Activated T-cell treated with anti-CD3 and anti-CD28 coated beads, Interleukin-2, amount 50 U/mL, for 24 hours (primary cell): Measurements from ENCODE around the gene STK32A.
"Not testable (repeated sequence)": the region's sequence is repeated elsewhere in the genome, so short reads cannot be mapped to it uniquely, and the experiment has no call there.

Experiments
- DNase-seq: peaks from one replicate; pipeline ENCODE4 v3.0.0-alpha.2; 2020
- H3K27ac Mint-ChIP-seq: 2 replicates; pipeline ENCODE4 v1.8.0; 2020; ENCODE audit warnings: mild to moderate bottlenecking, mixed read lengths
- H3K27me3 Mint-ChIP-seq: 2 replicates; pipeline ENCODE4 v1.8.0; 2020; ENCODE audit warnings: mixed read lengths
- H3K36me3 Mint-ChIP-seq: 2 replicates; pipeline ENCODE4 v1.8.0; 2020; ENCODE audit warnings: low read depth, mixed read lengths
- H3K4me1 Mint-ChIP-seq: 2 replicates; pipeline ENCODE4 v1.8.0; 2020; ENCODE audit warnings: low read depth, mixed read lengths
- H3K4me3 Mint-ChIP-seq: 2 replicates; pipeline ENCODE4 v1.8.0; 2020; ENCODE audit warnings: mild to moderate bottlenecking, moderate library complexity, mixed read lengths
- H3K9me3 Mint-ChIP-seq: 2 replicates; pipeline ENCODE4 v1.8.0; 2020; ENCODE audit warnings: mixed read lengths

STK32A gene

GRCh38 chr5:147346006-147346561, 111.3 kb downstream of the STK32A start:
- DNase-seq = no peak
- no peak overlapping the region for H3K4me3 Mint-ChIP-seq
- H3K27ac Mint-ChIP-seq = no peak overlapping the region
- H3K9me3 Mint-ChIP-seq = no peaks in the 10 kb centered on the region
- no peaks in the 10 kb centered on the region for H3K4me1 Mint-ChIP-seq
- no peaks in the 10 kb centered on the region for H3K27me3 Mint-ChIP-seq
- no peaks in the 10 kb centered on the region for H3K36me3 Mint-ChIP-seq

- no peak for DNase-seq
- H3K4me1 Mint-ChIP-seq = no peaks in the 10 kb centered on the region
- no peak overlapping the region for H3K4me3 Mint-ChIP-seq
- H3K36me3 Mint-ChIP-seq = no peaks in the 10 kb centered on the region
- H3K27ac Mint-ChIP-seq = no peak overlapping the region
- H3K9me3 Mint-ChIP-seq = no peaks in the 10 kb centered on the region
- H3K27me3 Mint-ChIP-seq = peaks cover 2% of the 10 kb centered on the region
These were observed 113.2 kb downstream of the STK32A start for GRCh38 chr5:147348046-147348445.

- H3K36me3 Mint-ChIP-seq = no peaks in the 10 kb centered on the region
- H3K9me3 Mint-ChIP-seq = no peaks in the 10 kb centered on the region
- H3K27ac Mint-ChIP-seq = no peak overlapping the region
- H3K4me1 Mint-ChIP-seq = no peaks in the 10 kb centered on the region
- peaks cover 2% of the 10 kb centered on the region for H3K27me3 Mint-ChIP-seq
- no peak for DNase-seq
- no peak overlapping the region for H3K4me3 Mint-ChIP-seq
These were observed 113.6 kb downstream of the STK32A start for GRCh38 chr5:147348451-147348850.

GRCh38 chr5:147349241-147349640, 114.4 kb downstream of the STK32A start:
- H3K27me3 Mint-ChIP-seq = peaks cover 2% of the 10 kb centered on the region
- H3K4me3 Mint-ChIP-seq = no peak overlapping the region
- H3K36me3 Mint-ChIP-seq = no peaks in the 10 kb centered on the region
- no peaks in the 10 kb centered on the region for H3K4me1 Mint-ChIP-seq
- no peak overlapping the region for H3K27ac Mint-ChIP-seq
- H3K9me3 Mint-ChIP-seq = no peaks in the 10 kb centered on the region
- DNase-seq = no peak

- H3K4me3 Mint-ChIP-seq = no peak overlapping the region
- no peak overlapping the region for H3K27ac Mint-ChIP-seq
- no peaks in the 10 kb centered on the region for H3K4me1 Mint-ChIP-seq
- no peaks in the 10 kb centered on the region for H3K27me3 Mint-ChIP-seq
- no peak for DNase-seq
- H3K9me3 Mint-ChIP-seq = peaks cover under 1% of the 10 kb centered on the region
- no peaks in the 10 kb centered on the region for H3K36me3 Mint-ChIP-seq
These were observed 124.3 kb downstream of the STK32A start for GRCh38 chr5:147359101-147359500.

- Mint-ChIP-seq H3K4me3 (no peak overlapping the region), H3K27ac (no peak overlapping the region), H3K27me3 (no peaks in the 10 kb centered on the region), H3K4me1 (no peaks in the 10 kb centered on the region), H3K36me3 (no peaks in the 10 kb centered on the region), H3K9me3 (peaks cover 2% of the 10 kb centered on the region)
- DNase-seq = no peak
These were observed 124.8 kb downstream of the STK32A start for GRCh38 chr5:147359581-147359980.

- Mint-ChIP-seq H3K4me3 (no peak overlapping the region), H3K36me3 (no peaks in the 10 kb centered on the region), H3K9me3 (peaks cover 2% of the 10 kb centered on the region), H3K27me3 (no peaks in the 10 kb centered on the region), H3K27ac (no peak overlapping the region), H3K4me1 (no peaks in the 10 kb centered on the region)
- no peak for DNase-seq
These were observed 126.0 kb downstream of the STK32A start for GRCh38 chr5:147360816-147361215.

- Mint-ChIP-seq H3K27me3 (no peaks in the 10 kb centered on the region), H3K36me3 (no peaks in the 10 kb centered on the region), H3K27ac (no peak overlapping the region), H3K9me3 (peaks cover 2% of the 10 kb centered on the region), H3K4me3 (no peak overlapping the region), H3K4me1 (no peaks in the 10 kb centered on the region)
- DNase-seq = no peak
These were observed 126.8 kb downstream of the STK32A start for GRCh38 chr5:147361441-147362175.

GRCh38 chr5:147367381-147367780, 132.6 kb downstream of the STK32A start:
- not testable (repeated sequence) for H3K27me3 Mint-ChIP-seq, H3K9me3 Mint-ChIP-seq, H3K27ac Mint-ChIP-seq, H3K4me3 Mint-ChIP-seq, DNase-seq, H3K4me1 Mint-ChIP-seq, H3K36me3 Mint-ChIP-seq

- DNase-seq = no peak
- H3K36me3 Mint-ChIP-seq = no peaks in the 10 kb centered on the region
These were observed 135.0 kb downstream of the STK32A start for GRCh38 chr5:147369742-147370374.

GRCh38 chr5:147371290-147371689, 136.5 kb downstream of the STK32A start:
- Mint-ChIP-seq H3K36me3 (no peaks in the 10 kb centered on the region), H3K9me3 (no peaks in the 10 kb centered on the region), H3K4me1 (no peaks in the 10 kb centered on the region), H3K4me3 (no peak overlapping the region), H3K27me3 (peaks cover 2% of the 10 kb centered on the region), H3K27ac (no peak overlapping the region)
- no peak for DNase-seq

More at GRCh38 chr5:147369742-147370374, 135.0 kb downstream of the STK32A start:
- Mint-ChIP-seq H3K4me3 (no peak overlapping the region), H3K27me3 (peaks cover 2% of the 10 kb centered on the region), H3K9me3 (no peaks in the 10 kb centered on the region), H3K4me1 (no peaks in the 10 kb centered on the region), H3K27ac (no peak overlapping the region)

GRCh38 chr5:147372191-147372590, 137.4 kb downstream of the STK32A start:
- H3K27me3 Mint-ChIP-seq = peaks cover 2% of the 10 kb centered on the region
- no peak overlapping the region for H3K27ac Mint-ChIP-seq
- no peaks in the 10 kb centered on the region for H3K9me3 Mint-ChIP-seq
- DNase-seq = no peak
- H3K4me1 Mint-ChIP-seq = no peaks in the 10 kb centered on the region
- H3K36me3 Mint-ChIP-seq = no peaks in the 10 kb centered on the region
- H3K4me3 Mint-ChIP-seq = no peak overlapping the region

- H3K4me1 Mint-ChIP-seq = no peaks in the 10 kb centered on the region
- H3K9me3 Mint-ChIP-seq = peaks cover under 1% of the 10 kb centered on the region
- H3K36me3 Mint-ChIP-seq = no peaks in the 10 kb centered on the region
- H3K27ac Mint-ChIP-seq = no peak overlapping the region
- H3K27me3 Mint-ChIP-seq = peaks cover 2% of the 10 kb centered on the region
- DNase-seq = no peak
- H3K4me3 Mint-ChIP-seq = no peak overlapping the region
These were observed 138.5 kb downstream of the STK32A start for GRCh38 chr5:147373328-147373727.

GRCh38 chr5:147375151-147375550, 140.3 kb downstream of the STK32A start:
- H3K27me3 Mint-ChIP-seq = peaks cover 2% of the 10 kb centered on the region
- no peak overlapping the region for H3K4me3 Mint-ChIP-seq
- no peaks in the 10 kb centered on the region for H3K36me3 Mint-ChIP-seq
- no peak overlapping the region for H3K27ac Mint-ChIP-seq
- H3K9me3 Mint-ChIP-seq = peaks cover 3% of the 10 kb centered on the region
- no peaks in the 10 kb centered on the region for H3K4me1 Mint-ChIP-seq
- DNase-seq = no peak

- H3K9me3 Mint-ChIP-seq = peaks cover 3% of the 10 kb centered on the region
- no peak overlapping the region for H3K27ac Mint-ChIP-seq
- no peaks in the 10 kb centered on the region for H3K36me3 Mint-ChIP-seq
- H3K27me3 Mint-ChIP-seq = peaks cover 2% of the 10 kb centered on the region
- no peaks in the 10 kb centered on the region for H3K4me1 Mint-ChIP-seq
- no peak overlapping the region for H3K4me3 Mint-ChIP-seq
- no peak for DNase-seq
These were observed 142.9 kb downstream of the STK32A start for GRCh38 chr5:147377682-147378081.
